Measurements from ENCODE around the gene ARHGAP33.

ARHGAP33 gene

GRCh38 chr19:35775298-35776101 lies at the start of gene ARHGAP33:
Gene ARHGAP33, plus strand, starts transcription at chr19:35775564. Its CDS starts 95 bp downstream, at chr19:35775659.
- peak; percentile 91 to 95 for DNase-seq

GRCh38 chr19:35727053-35727955 lies 48.1 kb upstream of the ARHGAP33 start:
- no peak for DNase-seq

- no peak for DNase-seq
Observed at GRCh38 chr19:35727956-35728706, 47.2 kb upstream of the ARHGAP33 start.

- DNase-seq = no peak
Observed at GRCh38 chr19:35729021-35729420, 46.3 kb upstream of the ARHGAP33 start.

GRCh38 chr19:35729763-35730162 lies 45.6 kb upstream of the ARHGAP33 start:
- no peak for DNase-seq

GRCh38 chr19:35730326-35730725 lies 45.0 kb upstream of the ARHGAP33 start:
- DNase-seq = no peak

GRCh38 chr19:35731353-35731752 lies 44.0 kb upstream of the ARHGAP33 start:
- no peak for DNase-seq

GRCh38 chr19:35731779-35732405 lies 43.5 kb upstream of the ARHGAP33 start:
- no peak for DNase-seq

- DNase-seq = no peak
Observed at GRCh38 chr19:35732540-35733179, 42.7 kb upstream of the ARHGAP33 start.

GRCh38 chr19:35733180-35734125 lies 41.9 kb upstream of the ARHGAP33 start:
- DNase-seq = no peak

GRCh38 chr19:35734273-35734672 lies 41.1 kb upstream of the ARHGAP33 start:
- DNase-seq = no peak

GRCh38 chr19:35734889-35735288 lies 40.5 kb upstream of the ARHGAP33 start:
- DNase-seq = no peak

GRCh38 chr19:35736913-35737886 lies 38.2 kb upstream of the ARHGAP33 start:
- no peak for DNase-seq

- no peak for DNase-seq
Observed at GRCh38 chr19:35738021-35738886, 37.1 kb upstream of the ARHGAP33 start.

GRCh38 chr19:35738887-35739229 lies 36.5 kb upstream of the ARHGAP33 start:
- no peak for DNase-seq

GRCh38 chr19:35739275-35740107 lies 35.9 kb upstream of the ARHGAP33 start:
- no peak for DNase-seq

- peak in 1 of 2 experiments; percentile 68 for DNase-seq
Observed at GRCh38 chr19:35740108-35740422, 35.3 kb upstream of the ARHGAP33 start.

Data from Kasumi-1 (cell line).